Measurements from ENCODE around the gene ESPN. TPM values are rescaled to one million over a fixed set of nuclear protein-coding genes. Genes with fewer than 3 reads are reported as not detected.

ESPN gene
- total and polyA plus RNA-seq, 2 of the 4 experiments (the other 2 are of a cell fraction): under 0.01 to 0.02 TPM

DNA sequence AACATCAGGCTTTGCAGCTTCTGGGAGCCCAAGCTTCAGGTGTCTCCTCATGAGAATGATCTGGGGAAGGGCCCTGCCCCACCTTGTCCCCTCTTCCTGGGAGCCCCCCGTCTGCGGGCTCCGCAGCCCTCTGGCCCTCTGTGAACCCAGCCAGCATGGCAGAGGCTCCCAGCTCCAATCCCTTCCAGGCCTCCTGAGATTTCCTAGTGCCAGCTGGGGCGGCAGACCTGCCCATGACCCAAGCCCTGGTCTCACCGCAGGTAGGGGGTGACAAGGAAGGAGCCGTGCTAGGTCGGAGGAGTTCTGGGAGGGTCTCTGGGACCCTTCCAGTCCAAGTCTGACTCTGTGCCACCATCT, 59.2 kb downstream of the ESPN start:
- Histone ChIP-seq H3K9me3 (ENCODE audit: control insufficient read depth, insufficient read depth, low read length) (no peaks in the 10 kb centered on the region), H3K4me1 (ENCODE audit: control insufficient read depth, insufficient read depth, low read length) (0 out of 2 replicates have a peak, but pooled peaks cover 2% of the 10 kb centered on the region), H3K27ac (ENCODE audit: insufficient read depth, low read length) (no peak overlapping the region), H4K5ac (ENCODE audit: low read depth, low read length) (no peak overlapping the region), H3K4ac (ENCODE audit: low read depth, low read length) (no peak overlapping the region), H4K20me1 (ENCODE audit: insufficient read depth, low read length) (peaks cover 3% of the 10 kb centered on the region; the same call in 1 of the 2 replicates), H2BK5ac (ENCODE audit: low read depth, low read length, poor library complexity, severe bottlenecking) (no peak overlapping the region), H3K56ac (ENCODE audit: extremely low read depth, insufficient read depth, low read length) (no peak overlapping the region), H3K4me3 (ENCODE audit: insufficient read depth, low read depth, low read length) (no peak overlapping the region), H3K36me3 (ENCODE audit: control insufficient read depth, insufficient read depth, low read length) (no peaks in the 10 kb centered on the region), H2BK120ac (ENCODE audit: low read depth, low read length) (no peak overlapping the region), H2AFZ (replicated peaks; ENCODE audit: low read length, poor library complexity) (no peak overlapping the region), H3K23ac (ENCODE audit: low read depth, low read length) (no peak overlapping the region), H2AK5ac (ENCODE audit: low read depth, low read length) (no peak overlapping the region), H3K79me1 (ENCODE audit: low read depth in 1 of 2, low read length in 2 of 2) (peaks cover 3 to 4% of the 10 kb centered on the region in 2 experiments; a peak in 1 of 4 replicates), H3K14ac (replicated peaks; ENCODE audit: low read depth, low read length) (no peak overlapping the region), H3K4me2 (ENCODE audit: low read depth, low read length) (no peak overlapping the region), H2BK15ac (ENCODE audit: low read depth, low read length) (no peak overlapping the region), H3K9me1 (ENCODE audit: insufficient read depth, low read length) (no peaks in the 10 kb centered on the region), H3K27me3 (ENCODE audit: control insufficient read depth, insufficient read depth, low read length) (no peaks in the 10 kb centered on the region), H4K91ac (ENCODE audit: insufficient read depth, low read depth, low read length) (no peak overlapping the region), H2BK20ac (ENCODE audit: low read depth, low read length) (no peak overlapping the region), H3K9ac (ENCODE audit: low read depth, low read length) (no peak overlapping the region), H4K8ac (ENCODE audit: low read depth in 2 of 2, low read length in 2 of 2) (no peak overlapping the region), H3K18ac (ENCODE audit: low read depth, low read length) (no peak overlapping the region), H2AK9ac (replicated peaks; ENCODE audit: low read depth, low read length, poor library complexity) (no peak overlapping the region)
- WGBS, 2 experiments (ENCODE audit: extremely low coverage in 2 of 2, insufficient read length in 1 of 2): 100% methylated on average over 1 of the region's 7 CpGs; no CpG with 5 or more reads in 1 of the 2 experiments
- TF ChIP-seq RAD21 (IDR thresholded peaks at IDR 0.05; ENCODE audit: low read length): no peak
- no peak for TF ChIP-seq CHD1 (IDR thresholded peaks at IDR 0.05; ENCODE audit: low read depth, low read length)
- no peak for TF ChIP-seq SMC3 (IDR thresholded peaks at IDR 0.05; ENCODE audit: low read depth, low read length)
- no peak for TF ChIP-seq MXI1 (IDR thresholded peaks at IDR 0.05; ENCODE audit: borderline replicate concordance, low read depth, low read length)
- no peak for TF ChIP-seq MAZ (IDR thresholded peaks at IDR 0.05; ENCODE audit: borderline replicate concordance, low read depth, low read length)
- TF ChIP-seq MAFK (IDR thresholded peaks at IDR 0.05; ENCODE audit: low read depth, low read length): no peak
- TF ChIP-seq, protein P1, sequence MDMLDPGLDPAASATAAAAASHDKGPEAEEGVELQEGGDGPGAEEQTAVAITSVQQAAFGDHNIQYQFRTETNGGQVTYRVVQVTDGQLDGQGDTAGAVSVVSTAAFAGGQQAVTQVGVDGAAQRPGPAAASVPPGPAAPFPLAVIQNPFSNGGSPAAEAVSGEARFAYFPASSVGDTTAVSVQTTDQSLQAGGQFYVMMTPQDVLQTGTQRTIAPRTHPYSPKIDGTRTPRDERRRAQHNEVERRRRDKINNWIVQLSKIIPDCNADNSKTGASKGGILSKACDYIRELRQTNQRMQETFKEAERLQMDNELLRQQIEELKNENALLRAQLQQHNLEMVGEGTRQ (IDR thresholded peaks at IDR 0.05; ENCODE audit: low read depth, low read length): no peak
- TF ChIP-seq FOS (IDR thresholded peaks at IDR 0.05; ENCODE audit: low read depth, low read length): no peak
- no peak for TF ChIP-seq CEBPB (IDR thresholded peaks at IDR 0.05; ENCODE audit: low read depth, low read length)
- TF ChIP-seq NFE2L2 (IDR thresholded peaks at IDR 0.05; ENCODE audit: low read depth, low read length): no peak
- TF ChIP-seq, protein P2, sequence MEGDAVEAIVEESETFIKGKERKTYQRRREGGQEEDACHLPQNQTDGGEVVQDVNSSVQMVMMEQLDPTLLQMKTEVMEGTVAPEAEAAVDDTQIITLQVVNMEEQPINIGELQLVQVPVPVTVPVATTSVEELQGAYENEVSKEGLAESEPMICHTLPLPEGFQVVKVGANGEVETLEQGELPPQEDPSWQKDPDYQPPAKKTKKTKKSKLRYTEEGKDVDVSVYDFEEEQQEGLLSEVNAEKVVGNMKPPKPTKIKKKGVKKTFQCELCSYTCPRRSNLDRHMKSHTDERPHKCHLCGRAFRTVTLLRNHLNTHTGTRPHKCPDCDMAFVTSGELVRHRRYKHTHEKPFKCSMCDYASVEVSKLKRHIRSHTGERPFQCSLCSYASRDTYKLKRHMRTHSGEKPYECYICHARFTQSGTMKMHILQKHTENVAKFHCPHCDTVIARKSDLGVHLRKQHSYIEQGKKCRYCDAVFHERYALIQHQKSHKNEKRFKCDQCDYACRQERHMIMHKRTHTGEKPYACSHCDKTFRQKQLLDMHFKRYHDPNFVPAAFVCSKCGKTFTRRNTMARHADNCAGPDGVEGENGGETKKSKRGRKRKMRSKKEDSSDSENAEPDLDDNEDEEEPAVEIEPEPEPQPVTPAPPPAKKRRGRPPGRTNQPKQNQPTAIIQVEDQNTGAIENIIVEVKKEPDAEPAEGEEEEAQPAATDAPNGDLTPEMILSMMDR (conservative IDR thresholded peaks at IDR 0.05; ENCODE audit: low read depth, low read length): no peak
- TF ChIP-seq BHLHE40 (IDR thresholded peaks at IDR 0.05; ENCODE audit: low read depth, low read length): no peak
- TF ChIP-seq, protein P3, sequence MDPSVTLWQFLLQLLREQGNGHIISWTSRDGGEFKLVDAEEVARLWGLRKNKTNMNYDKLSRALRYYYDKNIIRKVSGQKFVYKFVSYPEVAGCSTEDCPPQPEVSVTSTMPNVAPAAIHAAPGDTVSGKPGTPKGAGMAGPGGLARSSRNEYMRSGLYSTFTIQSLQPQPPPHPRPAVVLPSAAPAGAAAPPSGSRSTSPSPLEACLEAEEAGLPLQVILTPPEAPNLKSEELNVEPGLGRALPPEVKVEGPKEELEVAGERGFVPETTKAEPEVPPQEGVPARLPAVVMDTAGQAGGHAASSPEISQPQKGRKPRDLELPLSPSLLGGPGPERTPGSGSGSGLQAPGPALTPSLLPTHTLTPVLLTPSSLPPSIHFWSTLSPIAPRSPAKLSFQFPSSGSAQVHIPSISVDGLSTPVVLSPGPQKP (IDR thresholded peaks at IDR 0.05; ENCODE audit: borderline replicate concordance, low read depth, low read length): no peak
- TF ChIP-seq POLR2A (IDR thresholded peaks at IDR 0.05; ENCODE audit: low read depth, low read length): no peak
- TF ChIP-seq RFX5 (IDR thresholded peaks at IDR 0.05; ENCODE audit: low read depth, low read length): no peak
- TF ChIP-seq RCOR1 (IDR thresholded peaks at IDR 0.05; ENCODE audit: insufficient replicate concordance, low read length): no peak
- BruUV-seq (replicated peaks): no TSS peak
- ATAC-seq (ENCODE audit: low read depth) (no peak), DNase-seq (no peak)
- in situ Hi-C loops (cut with MboI; ENCODE audit: low sequenced_read_pairs): no loop called here
- POLR2A ChIA-PET (ENCODE audit: unreplicated experiment): no interaction called here
- dilution Hi-C loops (cut with HindIII; ENCODE audit: low sequenced_read_pairs, unreplicated experiment): no loop called here
- CTCF ChIA-PET: no interaction called here
- intact Hi-C loops (cut with micrococcal nuclease): no loop called here
